GM21737 (cell line): ENCODE data around the gene STX5.
"Not testable (repeated sequence)": the region's sequence is repeated elsewhere in the genome, so short reads cannot be mapped to it uniquely, and the experiment has no call there.

Source experiments
- ATAC-seq: cut with Tn5 transposase; IDR thresholded peaks from one replicate; pipeline ENCODE4 v1.9.1; 2021; ENCODE audit warnings: mild to moderate bottlenecking, moderate library complexity; ENCODE audit not compliant: unreplicated experiment

Gene STX5

GRCh38 chr11:62831520-62832335, at the start of gene STX5:
STX5 (minus strand) TSS chr11:62832051; CDS start chr11:62831243, 808 bp downstream.
- ATAC-seq, result peak; percentile 70

GRCh38 chr11:62880803-62881578, 49.1 kb upstream of the STX5 start, which contains the start of gene SLC3A2:
SLC3A2 (plus strand) TSS chr11:62880896; CDS start chr11:62881024, 128 bp downstream.
- ATAC-seq, result peak; percentile 62

- peak; percentile 16 for ATAC-seq
These were observed 48.5 kb upstream of the STX5 start for GRCh38 chr11:62880231-62880802.

GRCh38 chr11:62879235-62879978, 47.6 kb upstream of the STX5 start:
- no peak for ATAC-seq

- no peak for ATAC-seq
These were observed 44.9 kb upstream of the STX5 start for GRCh38 chr11:62876712-62877111.

GRCh38 chr11:62875698-62876478, 44.0 kb upstream of the STX5 start:
- ATAC-seq, result no peak

GRCh38 chr11:62874851-62875250, 43.0 kb upstream of the STX5 start:
- no peak for ATAC-seq

GRCh38 chr11:62865635-62866034, 33.8 kb upstream of the STX5 start:
- no peak for ATAC-seq

GRCh38 chr11:62863687-62864335, 32.0 kb upstream of the STX5 start:
- no peak for ATAC-seq

- not testable (repeated sequence) for ATAC-seq
These were observed 29.8 kb upstream of the STX5 start for GRCh38 chr11:62861564-62862192.

GRCh38 chr11:62860835-62861563, 29.1 kb upstream of the STX5 start:
- no peak for ATAC-seq

- ATAC-seq, result not testable (repeated sequence)
These were observed 27.4 kb upstream of the STX5 start for GRCh38 chr11:62859281-62859703.

GRCh38 chr11:62858201-62858600, 26.4 kb upstream of the STX5 start:
- ATAC-seq, result no peak

- ATAC-seq, result no peak
These were observed 25.7 kb upstream of the STX5 start for GRCh38 chr11:62857541-62857982.

- ATAC-seq, result peak; percentile 5
These were observed 24.6 kb upstream of the STX5 start for GRCh38 chr11:62856333-62856895.

GRCh38 chr11:62855571-62856332, 23.9 kb upstream of the STX5 start:
- peak; percentile 86 for ATAC-seq
